Measurements from ENCODE around the gene EVL.

The EVL gene

DNA sequence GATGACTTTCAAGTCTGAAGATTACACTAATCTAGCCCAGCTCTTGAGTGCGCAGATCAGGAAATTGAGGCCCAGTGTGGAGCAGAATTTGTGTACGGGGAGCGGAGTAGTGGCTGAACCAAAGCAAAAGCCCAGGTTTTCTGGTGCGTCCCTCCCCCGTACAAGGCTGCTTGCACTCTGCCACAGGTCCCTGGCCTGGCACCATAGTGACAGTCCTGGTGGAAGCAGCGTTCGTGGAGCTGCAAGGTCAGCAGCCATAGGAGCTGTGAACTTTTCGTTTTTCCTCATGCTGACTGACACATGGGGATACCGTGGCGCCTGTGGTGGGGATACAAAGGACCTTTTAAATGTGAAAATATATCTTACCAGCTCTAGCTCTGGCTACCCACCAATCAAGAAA lies 1.7 kb downstream of the EVL start:
- ATAC-seq = no peak
- TF ChIP-seq, protein P1, sequence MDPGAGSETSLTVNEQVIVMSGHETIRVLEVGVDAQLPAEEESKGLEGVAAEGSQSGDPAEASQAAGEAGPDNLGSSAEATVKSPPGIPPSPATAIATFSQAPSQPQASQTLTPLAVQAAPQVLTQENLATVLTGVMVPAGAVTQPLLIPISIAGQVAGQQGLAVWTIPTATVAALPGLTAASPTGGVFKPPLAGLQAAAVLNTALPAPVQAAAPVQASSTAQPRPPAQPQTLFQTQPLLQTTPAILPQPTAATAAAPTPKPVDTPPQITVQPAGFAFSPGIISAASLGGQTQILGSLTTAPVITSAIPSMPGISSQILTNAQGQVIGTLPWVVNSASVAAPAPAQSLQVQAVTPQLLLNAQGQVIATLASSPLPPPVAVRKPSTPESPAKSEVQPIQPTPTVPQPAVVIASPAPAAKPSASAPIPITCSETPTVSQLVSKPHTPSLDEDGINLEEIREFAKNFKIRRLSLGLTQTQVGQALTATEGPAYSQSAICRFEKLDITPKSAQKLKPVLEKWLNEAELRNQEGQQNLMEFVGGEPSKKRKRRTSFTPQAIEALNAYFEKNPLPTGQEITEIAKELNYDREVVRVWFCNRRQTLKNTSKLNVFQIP (CRISPR knock-in tag; IDR thresholded peaks at IDR 0.05; ENCODE audit: borderline replicate concordance, low read depth) = no peak
- TF ChIP-seq SNAI2 (CRISPR knock-in tag; IDR thresholded peaks at IDR 0.05) (no peak), ZC3H10 (CRISPR knock-in tag; IDR thresholded peaks at IDR 0.05) (no peak), BACH2 (CRISPR knock-in tag; IDR thresholded peaks at IDR 0.05; ENCODE audit: borderline replicate concordance) (no peak), ISL1 (CRISPR knock-in tag; IDR thresholded peaks at IDR 0.05) (no peak), OSR1 (CRISPR knock-in tag; IDR thresholded peaks at IDR 0.05) (no peak), GLIS3 (CRISPR knock-in tag; IDR thresholded peaks at IDR 0.05) (no peak), CSDC2 (CRISPR knock-in tag; IDR thresholded peaks at IDR 0.05) (no peak)
- TF ChIP-seq, protein P2, sequence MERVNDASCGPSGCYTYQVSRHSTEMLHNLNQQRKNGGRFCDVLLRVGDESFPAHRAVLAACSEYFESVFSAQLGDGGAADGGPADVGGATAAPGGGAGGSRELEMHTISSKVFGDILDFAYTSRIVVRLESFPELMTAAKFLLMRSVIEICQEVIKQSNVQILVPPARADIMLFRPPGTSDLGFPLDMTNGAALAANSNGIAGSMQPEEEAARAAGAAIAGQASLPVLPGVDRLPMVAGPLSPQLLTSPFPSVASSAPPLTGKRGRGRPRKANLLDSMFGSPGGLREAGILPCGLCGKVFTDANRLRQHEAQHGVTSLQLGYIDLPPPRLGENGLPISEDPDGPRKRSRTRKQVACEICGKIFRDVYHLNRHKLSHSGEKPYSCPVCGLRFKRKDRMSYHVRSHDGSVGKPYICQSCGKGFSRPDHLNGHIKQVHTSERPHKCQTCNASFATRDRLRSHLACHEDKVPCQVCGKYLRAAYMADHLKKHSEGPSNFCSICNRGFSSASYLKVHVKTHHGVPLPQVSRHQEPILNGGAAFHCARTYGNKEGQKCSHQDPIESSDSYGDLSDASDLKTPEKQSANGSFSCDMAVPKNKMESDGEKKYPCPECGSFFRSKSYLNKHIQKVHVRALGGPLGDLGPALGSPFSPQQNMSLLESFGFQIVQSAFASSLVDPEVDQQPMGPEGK (CRISPR knock-in tag; IDR thresholded peaks at IDR 0.05; ENCODE audit: borderline replicate concordance) = no peak
- TF ChIP-seq, protein P3, sequence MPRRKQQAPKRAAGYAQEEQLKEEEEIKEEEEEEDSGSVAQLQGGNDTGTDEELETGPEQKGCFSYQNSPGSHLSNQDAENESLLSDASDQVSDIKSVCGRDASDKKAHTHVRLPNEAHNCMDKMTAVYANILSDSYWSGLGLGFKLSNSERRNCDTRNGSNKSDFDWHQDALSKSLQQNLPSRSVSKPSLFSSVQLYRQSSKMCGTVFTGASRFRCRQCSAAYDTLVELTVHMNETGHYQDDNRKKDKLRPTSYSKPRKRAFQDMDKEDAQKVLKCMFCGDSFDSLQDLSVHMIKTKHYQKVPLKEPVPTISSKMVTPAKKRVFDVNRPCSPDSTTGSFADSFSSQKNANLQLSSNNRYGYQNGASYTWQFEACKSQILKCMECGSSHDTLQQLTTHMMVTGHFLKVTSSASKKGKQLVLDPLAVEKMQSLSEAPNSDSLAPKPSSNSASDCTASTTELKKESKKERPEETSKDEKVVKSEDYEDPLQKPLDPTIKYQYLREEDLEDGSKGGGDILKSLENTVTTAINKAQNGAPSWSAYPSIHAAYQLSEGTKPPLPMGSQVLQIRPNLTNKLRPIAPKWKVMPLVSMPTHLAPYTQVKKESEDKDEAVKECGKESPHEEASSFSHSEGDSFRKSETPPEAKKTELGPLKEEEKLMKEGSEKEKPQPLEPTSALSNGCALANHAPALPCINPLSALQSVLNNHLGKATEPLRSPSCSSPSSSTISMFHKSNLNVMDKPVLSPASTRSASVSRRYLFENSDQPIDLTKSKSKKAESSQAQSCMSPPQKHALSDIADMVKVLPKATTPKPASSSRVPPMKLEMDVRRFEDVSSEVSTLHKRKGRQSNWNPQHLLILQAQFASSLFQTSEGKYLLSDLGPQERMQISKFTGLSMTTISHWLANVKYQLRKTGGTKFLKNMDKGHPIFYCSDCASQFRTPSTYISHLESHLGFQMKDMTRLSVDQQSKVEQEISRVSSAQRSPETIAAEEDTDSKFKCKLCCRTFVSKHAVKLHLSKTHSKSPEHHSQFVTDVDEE (CRISPR knock-in tag; IDR thresholded peaks at IDR 0.05) = no peak
- TF ChIP-seq, protein P4, sequence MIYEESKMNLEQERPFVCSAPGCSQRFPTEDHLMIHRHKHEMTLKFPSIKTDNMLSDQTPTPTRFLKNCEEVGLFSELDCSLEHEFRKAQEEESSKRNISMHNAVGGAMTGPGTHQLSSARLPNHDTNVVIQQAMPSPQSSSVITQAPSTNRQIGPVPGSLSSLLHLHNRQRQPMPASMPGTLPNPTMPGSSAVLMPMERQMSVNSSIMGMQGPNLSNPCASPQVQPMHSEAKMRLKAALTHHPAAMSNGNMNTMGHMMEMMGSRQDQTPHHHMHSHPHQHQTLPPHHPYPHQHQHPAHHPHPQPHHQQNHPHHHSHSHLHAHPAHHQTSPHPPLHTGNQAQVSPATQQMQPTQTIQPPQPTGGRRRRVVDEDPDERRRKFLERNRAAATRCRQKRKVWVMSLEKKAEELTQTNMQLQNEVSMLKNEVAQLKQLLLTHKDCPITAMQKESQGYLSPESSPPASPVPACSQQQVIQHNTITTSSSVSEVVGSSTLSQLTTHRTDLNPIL (CRISPR knock-in tag; IDR thresholded peaks at IDR 0.05; ENCODE audit: low read depth) = no peak
- TF ChIP-seq, protein P5, sequence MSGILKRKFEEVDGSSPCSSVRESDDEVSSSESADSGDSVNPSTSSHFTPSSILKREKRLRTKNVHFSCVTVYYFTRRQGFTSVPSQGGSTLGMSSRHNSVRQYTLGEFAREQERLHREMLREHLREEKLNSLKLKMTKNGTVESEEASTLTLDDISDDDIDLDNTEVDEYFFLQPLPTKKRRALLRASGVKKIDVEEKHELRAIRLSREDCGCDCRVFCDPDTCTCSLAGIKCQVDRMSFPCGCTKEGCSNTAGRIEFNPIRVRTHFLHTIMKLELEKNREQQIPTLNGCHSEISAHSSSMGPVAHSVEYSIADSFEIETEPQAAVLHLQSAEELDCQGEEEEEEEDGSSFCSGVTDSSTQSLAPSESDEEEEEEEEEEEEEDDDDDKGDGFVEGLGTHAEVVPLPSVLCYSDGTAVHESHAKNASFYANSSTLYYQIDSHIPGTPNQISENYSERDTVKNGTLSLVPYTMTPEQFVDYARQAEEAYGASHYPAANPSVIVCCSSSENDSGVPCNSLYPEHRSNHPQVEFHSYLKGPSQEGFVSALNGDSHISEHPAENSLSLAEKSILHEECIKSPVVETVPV (CRISPR knock-in tag; IDR thresholded peaks at IDR 0.05) = no peak

DNA sequence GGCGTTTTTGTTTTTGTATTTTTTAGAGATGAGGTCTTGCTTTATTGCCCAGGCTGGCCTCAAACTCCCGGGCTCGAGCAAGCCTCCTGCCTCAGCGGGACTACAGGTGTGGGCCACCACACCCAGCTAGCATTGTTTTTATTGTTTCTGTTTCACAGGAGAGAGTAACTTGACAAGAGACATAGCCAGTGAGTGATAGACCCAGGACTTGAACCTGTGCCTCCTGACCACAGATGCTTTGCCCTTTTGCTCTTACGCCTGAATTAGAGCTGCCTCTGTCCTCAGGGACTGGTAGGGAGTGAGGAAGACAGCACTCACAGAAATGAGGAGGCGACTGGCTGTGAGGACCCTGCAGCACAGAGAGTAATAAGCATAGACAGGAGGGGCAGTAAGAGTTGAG lies 2.3 kb downstream of the EVL start:
- no peak for TF ChIP-seq SNAI2 (CRISPR knock-in tag; IDR thresholded peaks at IDR 0.05)
- no peak for TF ChIP-seq ZFP30 (CRISPR knock-in tag; IDR thresholded peaks at IDR 0.05)
- no peak for TF ChIP-seq ZFP3 (CRISPR knock-in tag; IDR thresholded peaks at IDR 0.05)
- no peak for TF ChIP-seq ZC3H10 (CRISPR knock-in tag; IDR thresholded peaks at IDR 0.05)
- TF ChIP-seq, protein P3 (CRISPR knock-in tag; IDR thresholded peaks at IDR 0.05) = no peak
- no peak for TF ChIP-seq TCF4 (CRISPR knock-in tag; IDR thresholded peaks at IDR 0.05; ENCODE audit: borderline replicate concordance)
- no peak for TF ChIP-seq ZNF565 (CRISPR knock-in tag; conservative IDR thresholded peaks at IDR 0.05; ENCODE audit: low read depth)
- no peak for TF ChIP-seq CSDC2 (CRISPR knock-in tag; IDR thresholded peaks at IDR 0.05)
- TF ChIP-seq BACH2 (CRISPR knock-in tag; IDR thresholded peaks at IDR 0.05; ENCODE audit: borderline replicate concordance) = no peak
- TF ChIP-seq PPARA (CRISPR knock-in tag; IDR thresholded peaks at IDR 0.05; ENCODE audit: borderline replicate concordance) = no peak
- TF ChIP-seq RARB (CRISPR knock-in tag; IDR thresholded peaks at IDR 0.05) = no peak
- TF ChIP-seq, protein P2 (CRISPR knock-in tag; IDR thresholded peaks at IDR 0.05; ENCODE audit: borderline replicate concordance) = no peak
- TF ChIP-seq ISL1 (CRISPR knock-in tag; IDR thresholded peaks at IDR 0.05) = no peak
- TF ChIP-seq ESRRG (CRISPR knock-in tag; IDR thresholded peaks at IDR 0.05) = no peak
- no peak for TF ChIP-seq GLIS3 (CRISPR knock-in tag; IDR thresholded peaks at IDR 0.05)
- TF ChIP-seq OSR1 (CRISPR knock-in tag; IDR thresholded peaks at IDR 0.05) = no peak
- TF ChIP-seq, protein P4 (CRISPR knock-in tag; IDR thresholded peaks at IDR 0.05; ENCODE audit: low read depth) = no peak
- TF ChIP-seq, protein P5 (CRISPR knock-in tag; IDR thresholded peaks at IDR 0.05) = no peak
- no peak for TF ChIP-seq TOX (CRISPR knock-in tag; IDR thresholded peaks at IDR 0.05; ENCODE audit: borderline replicate concordance)
- ATAC-seq = no peak

Data from SK-N-SH treated with all-trans-retinoic acid at 6 μM for 48 hours (cell line).